ENCODE data around the gene FNDC3B.

The FNDC3B gene

DNA sequence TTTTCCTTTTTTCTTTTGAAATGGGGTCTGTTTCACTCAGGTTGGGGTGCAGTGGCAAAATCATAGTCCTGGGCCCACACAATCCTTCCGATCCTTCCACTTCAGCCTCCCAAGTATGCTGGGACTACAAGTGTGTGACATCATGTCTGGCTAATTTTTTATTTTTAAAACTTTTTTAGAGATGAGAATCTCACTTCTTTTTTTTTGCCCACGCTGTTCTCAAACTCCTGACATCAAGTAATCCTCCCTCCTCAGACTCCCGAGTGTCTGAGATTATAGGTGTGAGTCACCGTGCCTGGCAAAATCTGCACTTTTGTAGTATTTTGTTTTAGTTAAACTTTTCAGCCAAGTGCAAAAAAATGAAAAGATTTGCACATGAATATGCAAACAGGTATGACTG, 171.0 kb downstream of the FNDC3B start:
- peak; percentile 52 for DNase-seq (ENCODE audit: low read depth)
- no peak overlapping the region for H3K4me3 ChIP-seq (replicated peaks; ENCODE audit: low read depth, low read length)
- TF ChIP-seq, protein P1, sequence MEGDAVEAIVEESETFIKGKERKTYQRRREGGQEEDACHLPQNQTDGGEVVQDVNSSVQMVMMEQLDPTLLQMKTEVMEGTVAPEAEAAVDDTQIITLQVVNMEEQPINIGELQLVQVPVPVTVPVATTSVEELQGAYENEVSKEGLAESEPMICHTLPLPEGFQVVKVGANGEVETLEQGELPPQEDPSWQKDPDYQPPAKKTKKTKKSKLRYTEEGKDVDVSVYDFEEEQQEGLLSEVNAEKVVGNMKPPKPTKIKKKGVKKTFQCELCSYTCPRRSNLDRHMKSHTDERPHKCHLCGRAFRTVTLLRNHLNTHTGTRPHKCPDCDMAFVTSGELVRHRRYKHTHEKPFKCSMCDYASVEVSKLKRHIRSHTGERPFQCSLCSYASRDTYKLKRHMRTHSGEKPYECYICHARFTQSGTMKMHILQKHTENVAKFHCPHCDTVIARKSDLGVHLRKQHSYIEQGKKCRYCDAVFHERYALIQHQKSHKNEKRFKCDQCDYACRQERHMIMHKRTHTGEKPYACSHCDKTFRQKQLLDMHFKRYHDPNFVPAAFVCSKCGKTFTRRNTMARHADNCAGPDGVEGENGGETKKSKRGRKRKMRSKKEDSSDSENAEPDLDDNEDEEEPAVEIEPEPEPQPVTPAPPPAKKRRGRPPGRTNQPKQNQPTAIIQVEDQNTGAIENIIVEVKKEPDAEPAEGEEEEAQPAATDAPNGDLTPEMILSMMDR (IDR thresholded peaks at IDR 0.05; ENCODE audit: low read length, missing control alignments): no peak

DNA sequence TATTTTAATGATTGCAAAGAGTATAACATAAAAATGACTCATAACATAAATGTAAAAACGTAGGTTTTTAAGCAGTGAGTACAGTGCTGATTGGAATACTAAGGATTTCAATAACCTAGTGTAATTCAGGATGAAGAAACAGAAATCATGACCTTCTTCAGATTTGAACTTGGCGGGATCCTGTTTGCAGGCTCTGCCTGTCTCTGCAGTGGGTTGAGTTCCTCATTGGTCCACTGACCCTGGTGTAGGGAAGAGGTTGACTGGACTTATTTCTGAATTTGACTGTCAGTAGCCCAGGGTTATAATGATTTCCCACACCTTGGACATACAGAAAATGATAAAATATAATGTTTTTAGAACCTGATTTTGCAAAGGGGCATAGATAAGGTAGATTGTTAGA, 171.7 kb downstream of the FNDC3B start:
- H3K4me3 ChIP-seq (replicated peaks; ENCODE audit: low read depth, low read length): no peak overlapping the region
- TF ChIP-seq, protein P1 (IDR thresholded peaks at IDR 0.05; ENCODE audit: low read length, missing control alignments): no peak
- DNase-seq (ENCODE audit: low read depth): no peak

DNA sequence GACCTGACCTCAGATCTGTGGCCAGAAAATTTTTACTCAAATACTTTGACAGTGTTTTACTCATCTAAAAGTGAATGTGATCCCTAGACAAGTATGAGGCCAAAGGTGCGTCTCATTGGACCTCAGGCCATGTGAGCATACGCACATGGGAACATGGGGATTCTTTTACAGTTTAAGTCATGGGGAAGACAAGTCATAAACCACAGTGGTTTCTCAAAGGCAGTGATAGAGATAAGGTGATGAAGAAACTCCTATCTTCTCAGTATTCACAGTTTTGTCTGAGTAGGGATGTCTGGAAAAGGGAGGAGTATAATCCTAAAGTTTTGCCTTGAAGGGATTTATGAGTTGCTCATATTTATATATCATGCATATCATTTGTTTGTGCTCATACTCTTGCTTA, 173.8 kb downstream of the FNDC3B start:
- TF ChIP-seq, protein P1 (IDR thresholded peaks at IDR 0.05; ENCODE audit: low read length, missing control alignments): no peak
- peak; percentile 58 for DNase-seq (ENCODE audit: low read depth)
- no peak overlapping the region for H3K4me3 ChIP-seq (replicated peaks; ENCODE audit: low read depth, low read length)

DNA sequence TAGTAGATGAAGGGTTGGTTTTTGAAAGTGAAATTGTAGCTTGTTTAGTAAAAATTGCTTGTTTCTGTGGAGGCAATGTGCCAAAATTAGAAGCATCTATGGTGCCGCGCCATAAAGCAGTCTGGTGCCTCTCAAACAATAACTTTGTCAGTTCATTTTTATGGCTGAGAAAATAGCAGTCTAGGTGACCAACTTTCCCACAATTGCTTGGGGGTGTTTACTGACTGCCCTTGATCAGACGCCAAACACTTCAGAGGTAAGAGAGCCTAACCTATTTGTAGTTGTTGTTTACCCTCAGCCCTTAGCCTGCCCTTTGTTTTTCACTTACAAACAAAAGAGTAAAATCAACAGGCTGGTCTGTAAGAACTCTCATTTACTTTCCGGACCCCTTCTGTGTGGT, 174.5 kb downstream of the FNDC3B start:
- H3K4me3 ChIP-seq (replicated peaks; ENCODE audit: low read depth, low read length): no peak overlapping the region
- DNase-seq (ENCODE audit: low read depth): no peak
- TF ChIP-seq, protein P1 (IDR thresholded peaks at IDR 0.05; ENCODE audit: low read length, missing control alignments): no peak

DNA sequence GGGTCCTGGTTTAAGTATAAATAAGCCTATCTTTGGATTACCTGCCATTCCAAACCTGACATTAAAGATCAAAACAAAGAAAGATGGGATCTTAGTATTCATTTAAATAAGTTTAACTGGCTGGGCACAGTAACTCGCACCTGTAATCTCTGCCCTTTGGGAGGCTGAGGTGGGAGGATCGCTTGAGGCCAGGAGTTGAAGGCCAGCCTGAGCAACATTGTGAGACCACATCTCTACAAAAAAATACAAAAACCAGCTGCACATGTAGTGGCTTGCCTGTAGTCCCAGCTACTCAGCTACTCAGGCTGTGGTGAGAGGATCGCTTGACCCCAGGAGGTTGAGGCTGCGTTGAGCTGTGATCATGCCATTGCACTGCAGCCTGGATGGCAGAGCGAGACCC, 176.9 kb downstream of the FNDC3B start:
- H3K4me3 ChIP-seq (replicated peaks; ENCODE audit: low read depth, low read length): no peak overlapping the region
- TF ChIP-seq, protein P1 (IDR thresholded peaks at IDR 0.05; ENCODE audit: low read length, missing control alignments): no peak
- no peak for DNase-seq (ENCODE audit: low read depth)

DNA sequence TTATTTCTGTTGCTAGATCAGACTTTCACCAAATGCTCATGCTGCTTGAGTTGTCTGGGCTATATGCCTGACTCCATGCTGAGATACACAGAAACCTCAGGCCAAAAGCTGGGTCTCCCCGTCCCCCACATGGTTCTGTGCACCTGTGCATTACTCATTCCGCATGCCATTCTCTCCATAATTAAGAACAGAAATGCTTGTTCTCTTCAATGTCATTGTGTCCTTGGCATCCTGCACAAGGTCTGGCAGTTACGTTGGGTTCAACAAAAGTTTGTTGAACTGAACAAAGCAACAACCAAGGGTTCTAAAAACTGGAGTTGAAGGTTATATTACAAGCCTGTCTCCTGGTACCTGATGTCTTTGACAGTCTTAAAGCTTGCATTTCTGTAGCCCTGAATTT, 177.5 kb downstream of the FNDC3B start:
- no peak overlapping the region for H3K4me3 ChIP-seq (replicated peaks; ENCODE audit: low read depth, low read length)
- DNase-seq (ENCODE audit: low read depth): no peak
- TF ChIP-seq, protein P1 (IDR thresholded peaks at IDR 0.05; ENCODE audit: low read length, missing control alignments): no peak

DNA sequence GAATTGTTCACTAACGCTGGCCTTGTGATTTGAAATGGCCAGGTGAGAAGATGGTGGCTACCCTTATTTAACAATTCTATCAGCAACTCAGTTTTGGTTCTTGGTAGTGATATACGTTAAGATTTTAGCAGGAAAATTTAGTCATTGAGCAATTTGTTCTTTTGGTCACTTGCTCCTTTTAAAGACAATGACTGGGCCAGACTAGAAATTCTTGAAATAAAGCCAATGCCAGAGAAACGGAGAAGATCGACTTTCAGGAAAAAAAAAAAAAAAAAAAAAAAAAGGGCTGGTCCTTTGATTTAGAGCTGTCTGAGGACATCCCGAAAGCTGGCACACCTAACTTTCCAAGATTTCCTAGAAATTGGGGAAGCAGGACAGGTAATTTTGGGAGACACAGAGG, 178.5 kb downstream of the FNDC3B start:
- TF ChIP-seq, protein P1 (IDR thresholded peaks at IDR 0.05; ENCODE audit: low read length, missing control alignments): no peak
- peak; percentile 77 for DNase-seq (ENCODE audit: low read depth)
- H3K4me3 ChIP-seq (replicated peaks; ENCODE audit: low read depth, low read length): no peak overlapping the region
